Measurements from ENCODE around the gene RPS6KL1.

Gene RPS6KL1

GRCh38 chr14:74911221-74911620, 11.8 kb downstream of the RPS6KL1 start:
- TF ChIP-seq EGR1 (IDR thresholded peaks at IDR 0.05) (no peak), FOXM1 (IDR thresholded peaks at IDR 0.05; ENCODE audit: borderline replicate concordance, low read depth) (no peak), CREB1 (IDR thresholded peaks at IDR 0.05; ENCODE audit: low read depth) (no peak), TAF1 (IDR thresholded peaks at IDR 0.05; ENCODE audit: low read depth) (no peak), ZBTB7A (IDR thresholded peaks at IDR 0.05; ENCODE audit: low read depth) (no peak), TCF12 (IDR thresholded peaks at IDR 0.05; ENCODE audit: low read depth) (no peak), REST (IDR thresholded peaks at IDR 0.05; ENCODE audit: low read depth) (no peak), MAX (IDR thresholded peaks at IDR 0.05) (no peak), RAD21 (IDR thresholded peaks at IDR 0.05; ENCODE audit: low read depth) (no peak), TEAD4 (IDR thresholded peaks at IDR 0.05) (no peak), YY1 (IDR thresholded peaks at IDR 0.05; ENCODE audit: low read depth) (no peak), NFIC (IDR thresholded peaks at IDR 0.05) (no peak), USF1 (IDR thresholded peaks at IDR 0.05) (no peak), EP300 (IDR thresholded peaks at IDR 0.05; ENCODE audit: borderline replicate concordance) (no peak), CEBPB (IDR thresholded peaks at IDR 0.05) (no peak)

- no peak for TF ChIP-seq TAF1 (IDR thresholded peaks at IDR 0.05; ENCODE audit: low read depth)
- TF ChIP-seq MAX (IDR thresholded peaks at IDR 0.05): no peak
- no peak for TF ChIP-seq EGR1 (IDR thresholded peaks at IDR 0.05)
These were observed 12.5 kb downstream of the RPS6KL1 start for GRCh38 chr14:74910556-74910955.

- TF ChIP-seq CEBPB (IDR thresholded peaks at IDR 0.05) (no peak), TAF1 (IDR thresholded peaks at IDR 0.05; ENCODE audit: low read depth) (no peak), EP300 (IDR thresholded peaks at IDR 0.05; ENCODE audit: borderline replicate concordance) (no peak), TEAD4 (IDR thresholded peaks at IDR 0.05) (no peak), YY1 (IDR thresholded peaks at IDR 0.05; ENCODE audit: low read depth) (no peak), CREB1 (IDR thresholded peaks at IDR 0.05; ENCODE audit: low read depth) (no peak), TCF12 (IDR thresholded peaks at IDR 0.05; ENCODE audit: low read depth) (no peak), FOXM1 (IDR thresholded peaks at IDR 0.05; ENCODE audit: borderline replicate concordance, low read depth) (no peak)
These were observed 13.1 kb downstream of the RPS6KL1 start for GRCh38 chr14:74909911-74910310.

GRCh38 chr14:74909501-74909900, 13.6 kb downstream of the RPS6KL1 start:
- TF ChIP-seq TEAD4 (IDR thresholded peaks at IDR 0.05): no peak
- TF ChIP-seq CEBPB (IDR thresholded peaks at IDR 0.05): no peak
- TF ChIP-seq TAF1 (IDR thresholded peaks at IDR 0.05; ENCODE audit: low read depth): no peak
- TF ChIP-seq CREB1 (IDR thresholded peaks at IDR 0.05; ENCODE audit: low read depth): no peak
- TF ChIP-seq RAD21 (IDR thresholded peaks at IDR 0.05; ENCODE audit: low read depth): no peak
- TF ChIP-seq EP300 (IDR thresholded peaks at IDR 0.05; ENCODE audit: borderline replicate concordance): no peak
- no peak for TF ChIP-seq REST (IDR thresholded peaks at IDR 0.05; ENCODE audit: low read depth)
- TF ChIP-seq USF1 (IDR thresholded peaks at IDR 0.05): no peak
- no peak for TF ChIP-seq EGR1 (IDR thresholded peaks at IDR 0.05)
- TF ChIP-seq TCF12 (IDR thresholded peaks at IDR 0.05; ENCODE audit: low read depth): no peak
- no peak for TF ChIP-seq FOXM1 (IDR thresholded peaks at IDR 0.05; ENCODE audit: borderline replicate concordance, low read depth)
- no peak for TF ChIP-seq NFIC (IDR thresholded peaks at IDR 0.05)
- no peak for TF ChIP-seq YY1 (IDR thresholded peaks at IDR 0.05; ENCODE audit: low read depth)

GRCh38 chr14:74908861-74909341, 14.2 kb downstream of the RPS6KL1 start:
- TF ChIP-seq REST (IDR thresholded peaks at IDR 0.05; ENCODE audit: low read depth): no peak
- no peak for TF ChIP-seq ZBTB7A (IDR thresholded peaks at IDR 0.05; ENCODE audit: low read depth)
- TF ChIP-seq USF1 (IDR thresholded peaks at IDR 0.05): no peak
- TF ChIP-seq NFIC (IDR thresholded peaks at IDR 0.05): no peak
- TF ChIP-seq CREB1 (IDR thresholded peaks at IDR 0.05; ENCODE audit: low read depth): no peak
- no peak for TF ChIP-seq TAF1 (IDR thresholded peaks at IDR 0.05; ENCODE audit: low read depth)
- TF ChIP-seq EP300 (IDR thresholded peaks at IDR 0.05; ENCODE audit: borderline replicate concordance): no peak
- no peak for TF ChIP-seq EGR1 (IDR thresholded peaks at IDR 0.05)

Data from Ishikawa (cell line).